Measurements from ENCODE around the gene CHRNA9.
A peak's percentile ranks its signal among the peaks of the same experiment; 100 is the strongest.

CHRNA9 gene

GRCh38 chr4:40369437-40370274 lies 34.5 kb downstream of the CHRNA9 start:
- no peak for DNase-seq (ENCODE audit: low read depth)
- peak; percentile 19 for TF ChIP-seq CTCF (IDR thresholded peaks at IDR 0.05; ENCODE audit: insufficient read depth, low read depth, low read length, missing control alignments)
- no peak overlapping the region for H3K4me3 ChIP-seq (ENCODE audit: low read length)

- no peak overlapping the region for H3K4me3 ChIP-seq (ENCODE audit: low read length)
- no peak for TF ChIP-seq CTCF (IDR thresholded peaks at IDR 0.05; ENCODE audit: insufficient read depth, low read depth, low read length, missing control alignments)
- DNase-seq (ENCODE audit: low read depth), result no peak
Measured at GRCh38 chr4:40372651-40373050, 37.5 kb downstream of the CHRNA9 start.

- no peak for DNase-seq (ENCODE audit: low read depth)
- H3K4me3 ChIP-seq (ENCODE audit: low read length), result no peak overlapping the region
- TF ChIP-seq CTCF (IDR thresholded peaks at IDR 0.05; ENCODE audit: insufficient read depth, low read depth, low read length, missing control alignments), result no peak
Measured at GRCh38 chr4:40373636-40374035, 38.5 kb downstream of the CHRNA9 start.

GRCh38 chr4:40375095-40375494 lies 40.0 kb downstream of the CHRNA9 start:
- no peak for TF ChIP-seq CTCF (IDR thresholded peaks at IDR 0.05; ENCODE audit: insufficient read depth, low read depth, low read length, missing control alignments)
- DNase-seq (ENCODE audit: low read depth), result no peak
- H3K4me3 ChIP-seq (ENCODE audit: low read length), result no peak overlapping the region

GRCh38 chr4:40375620-40376019 lies 40.5 kb downstream of the CHRNA9 start:
- no peak for DNase-seq (ENCODE audit: low read depth)
- no peak for TF ChIP-seq CTCF (IDR thresholded peaks at IDR 0.05; ENCODE audit: insufficient read depth, low read depth, low read length, missing control alignments)
- H3K4me3 ChIP-seq (ENCODE audit: low read length), result no peak overlapping the region

GRCh38 chr4:40377512-40378365 lies 42.6 kb downstream of the CHRNA9 start:
- peak; percentile 72 for DNase-seq (ENCODE audit: low read depth)
- no peak overlapping the region for H3K4me3 ChIP-seq (ENCODE audit: low read length)
- TF ChIP-seq CTCF (IDR thresholded peaks at IDR 0.05; ENCODE audit: insufficient read depth, low read depth, low read length, missing control alignments), result no peak
